ENCODE measurements around the gene CACNA2D3.

The CACNA2D3 gene

DNA sequence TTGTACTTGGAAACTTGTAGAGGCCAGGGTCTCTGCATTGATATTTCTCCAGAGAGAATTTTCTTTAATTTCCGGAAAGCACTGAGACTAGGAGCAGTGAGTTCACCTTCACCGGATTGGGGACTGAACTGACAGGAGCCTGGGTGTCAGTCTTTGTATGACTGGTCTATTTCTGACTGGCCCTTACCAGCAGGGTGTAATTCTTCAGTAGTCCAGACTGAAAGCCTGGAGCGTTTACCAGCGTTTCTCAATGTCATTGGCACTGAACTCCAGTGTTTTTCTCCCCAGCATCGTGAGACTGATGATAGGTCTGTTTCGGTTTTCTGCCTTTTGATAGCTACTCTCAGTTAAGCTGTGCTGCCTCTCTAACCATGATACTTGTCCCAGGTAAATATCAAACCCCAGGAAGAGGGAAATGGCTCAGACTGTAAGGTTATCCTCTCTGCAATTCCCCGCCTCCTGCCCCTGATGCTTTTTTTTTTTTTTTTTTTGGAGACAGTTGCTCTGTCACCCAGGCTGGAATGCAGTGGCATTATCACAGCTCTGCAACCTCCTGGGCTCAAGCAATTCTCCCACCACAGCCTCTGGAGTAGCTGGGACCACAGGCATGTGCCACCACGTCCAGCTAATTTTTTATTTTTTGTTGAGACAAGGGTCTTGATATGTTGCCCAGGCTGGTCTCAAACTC is 103.6 kb downstream of the CACNA2D3 start:
- no peak for DNase-seq

DNA sequence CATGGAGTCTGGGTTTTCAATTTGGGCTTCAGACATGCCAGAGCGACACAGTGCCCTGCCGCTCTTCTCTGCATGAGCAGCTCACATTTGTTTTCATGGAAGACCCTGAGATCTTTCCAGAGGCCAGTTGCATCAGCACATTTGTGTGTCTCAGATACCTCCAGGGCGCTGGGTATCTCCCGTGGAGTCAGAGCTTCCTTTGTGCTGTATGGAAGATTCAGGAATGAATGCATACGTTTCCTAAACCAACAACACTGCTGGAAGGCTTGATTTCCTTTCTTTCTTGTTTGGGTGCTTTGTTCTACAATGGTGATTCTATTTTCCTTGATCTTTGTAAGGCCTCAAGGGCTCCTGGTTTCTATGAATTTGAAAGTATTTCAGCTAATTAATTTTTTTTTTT is 106.5 kb downstream of the CACNA2D3 start:
- no peak for DNase-seq

DNA sequence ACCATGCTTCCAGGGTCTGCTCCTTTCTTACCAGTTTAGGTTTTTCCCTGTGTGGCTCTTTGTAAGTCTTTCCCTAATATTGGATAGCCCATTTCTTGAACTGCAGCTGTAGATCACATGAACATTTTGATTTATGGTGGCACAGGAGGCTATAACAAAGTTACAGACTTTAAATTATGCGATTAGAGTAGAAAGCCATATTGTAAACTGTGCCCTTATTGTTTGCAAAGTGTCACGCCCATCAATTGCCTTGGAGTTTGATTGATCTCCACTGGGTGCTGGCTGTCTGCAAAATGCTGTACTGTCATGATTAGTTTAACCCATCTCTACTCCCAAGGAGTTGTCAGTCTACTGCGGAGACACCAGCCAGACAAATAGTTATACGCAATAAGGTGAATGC is 110.3 kb downstream of the CACNA2D3 start:
- DNase-seq: no peak

DNA sequence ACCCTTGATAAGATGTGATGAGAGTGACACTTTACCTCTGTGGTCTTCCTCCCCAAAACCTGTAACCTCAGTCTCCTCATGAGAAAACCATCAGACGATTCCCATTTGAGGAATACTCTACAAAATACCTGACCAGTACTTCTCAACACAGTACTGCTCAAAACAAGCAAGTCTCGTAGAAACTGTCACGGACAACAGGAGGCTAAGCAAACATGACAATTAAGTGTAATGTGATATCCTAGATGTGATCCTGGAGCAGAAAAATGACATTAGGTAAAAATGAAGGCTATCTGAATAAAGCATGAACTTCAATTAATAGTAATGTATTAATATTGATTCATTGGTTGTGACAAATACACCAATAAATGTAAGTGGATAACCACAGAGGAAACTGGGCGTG is 113.6 kb downstream of the CACNA2D3 start:
- DNase-seq: no peak

DNA sequence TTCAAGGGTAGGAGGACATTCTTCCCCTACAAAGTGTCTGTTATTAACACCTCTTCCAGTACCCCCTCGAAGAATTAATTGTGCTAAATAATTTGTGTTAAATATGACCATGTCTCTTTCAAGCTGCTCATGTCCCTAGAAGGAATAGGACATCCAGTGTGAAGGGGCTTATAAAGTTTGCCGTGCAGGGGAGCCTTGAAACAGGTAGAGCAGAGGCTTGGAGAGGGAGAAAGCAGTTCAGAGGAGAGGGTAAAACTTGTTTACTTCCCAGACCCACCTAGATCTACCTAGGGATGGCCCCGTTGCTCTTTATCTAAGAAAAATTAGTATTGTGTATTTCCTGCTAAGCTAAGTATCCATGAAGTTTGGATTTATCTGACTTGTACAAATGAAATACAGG is 114.8 kb downstream of the CACNA2D3 start:
- no peak for DNase-seq

DNA sequence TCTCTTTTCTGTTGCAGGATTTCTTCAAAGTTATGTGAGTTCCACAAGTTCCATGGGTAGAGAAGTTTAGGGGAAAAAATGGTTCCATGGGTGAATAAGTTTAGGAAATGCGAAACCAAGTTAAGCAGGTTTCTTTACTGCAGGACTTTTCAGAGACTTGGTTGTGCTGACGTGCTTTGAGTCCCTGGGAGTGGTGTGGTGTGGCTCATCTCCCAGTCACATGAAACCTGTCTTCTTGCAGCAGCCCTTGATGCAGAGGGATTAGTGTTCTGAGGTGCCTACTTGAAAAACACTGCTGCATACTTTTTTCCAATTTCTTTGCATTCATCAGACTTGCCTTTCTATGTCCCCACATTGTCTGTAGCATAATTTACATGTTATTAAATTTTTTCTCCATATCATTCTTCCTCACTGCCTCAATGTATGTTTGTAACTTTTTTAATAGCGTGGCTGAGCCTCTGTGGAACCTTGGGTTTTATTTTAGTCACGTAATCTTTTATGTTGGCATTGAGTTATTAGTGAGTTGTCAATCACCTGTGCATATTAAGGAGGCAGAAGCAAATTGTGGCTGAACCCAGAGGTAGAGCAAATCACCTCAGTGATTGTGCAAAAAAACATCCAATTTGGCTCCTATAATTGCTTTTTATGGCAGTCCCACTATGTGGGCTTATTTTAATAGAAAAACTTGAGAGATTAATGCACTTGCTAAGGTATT is 115.6 kb downstream of the CACNA2D3 start:
- no peak for DNase-seq

DNA sequence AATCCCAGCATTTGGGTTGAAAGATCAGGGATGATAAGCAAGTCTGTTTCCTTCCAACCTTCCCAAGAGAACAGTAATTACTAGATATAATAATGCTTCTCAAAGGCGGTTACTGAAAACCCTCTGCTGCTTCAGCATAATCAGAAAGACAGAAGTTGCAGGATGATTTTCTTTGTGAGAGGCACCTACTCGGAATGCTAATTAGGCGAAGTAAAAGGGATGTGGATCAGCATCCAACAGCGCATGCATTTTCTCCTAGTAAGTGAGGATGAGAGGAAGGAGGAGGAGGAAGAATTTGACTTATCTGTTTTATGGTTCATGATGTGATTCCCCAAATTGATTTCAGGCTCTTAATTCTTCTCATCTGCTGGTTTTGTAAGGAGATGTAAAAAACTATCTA is 118.0 kb downstream of the CACNA2D3 start:
- DNase-seq: no peak

DNA sequence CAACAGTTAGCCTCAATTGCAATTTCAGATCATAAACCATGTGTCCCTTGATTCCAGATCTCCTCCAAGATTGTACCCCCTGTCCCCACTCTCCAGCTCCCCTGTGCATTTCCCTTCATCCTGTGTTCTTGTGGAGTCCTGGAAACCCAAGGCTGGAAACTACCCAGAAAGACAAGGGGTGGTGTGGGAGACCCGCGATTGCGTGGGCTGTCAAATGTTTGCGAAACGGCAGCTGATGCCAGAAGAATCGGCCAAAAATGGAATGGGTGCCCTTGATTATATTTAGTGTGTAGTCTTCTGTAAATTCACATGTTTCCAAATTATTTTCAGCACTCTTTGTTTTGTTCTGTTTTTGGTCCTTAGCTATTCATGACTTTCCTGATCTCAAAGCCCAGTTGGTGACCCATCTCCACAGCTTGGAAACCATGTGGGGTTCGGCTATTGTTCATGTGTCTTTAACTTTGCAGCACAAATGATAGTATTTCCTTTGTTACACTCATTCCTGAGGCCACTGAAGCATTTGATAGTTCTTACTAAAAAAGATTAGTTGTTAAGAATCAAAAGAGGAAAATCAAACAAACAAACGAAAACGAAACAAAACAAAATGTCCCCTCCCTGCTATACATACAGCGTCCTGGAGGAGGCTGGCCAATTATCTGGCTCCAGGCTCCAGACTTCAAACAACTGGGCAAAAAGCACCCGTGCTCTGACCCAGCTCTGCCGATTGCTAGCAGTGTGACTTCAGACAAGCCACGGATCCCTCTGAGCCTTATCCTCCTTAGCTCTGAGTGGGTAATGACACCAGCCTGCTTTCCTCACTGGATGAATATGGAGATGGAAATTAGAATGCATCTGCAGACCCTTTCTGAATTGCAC is 120.9 kb downstream of the CACNA2D3 start:
- no peak for DNase-seq

DNA sequence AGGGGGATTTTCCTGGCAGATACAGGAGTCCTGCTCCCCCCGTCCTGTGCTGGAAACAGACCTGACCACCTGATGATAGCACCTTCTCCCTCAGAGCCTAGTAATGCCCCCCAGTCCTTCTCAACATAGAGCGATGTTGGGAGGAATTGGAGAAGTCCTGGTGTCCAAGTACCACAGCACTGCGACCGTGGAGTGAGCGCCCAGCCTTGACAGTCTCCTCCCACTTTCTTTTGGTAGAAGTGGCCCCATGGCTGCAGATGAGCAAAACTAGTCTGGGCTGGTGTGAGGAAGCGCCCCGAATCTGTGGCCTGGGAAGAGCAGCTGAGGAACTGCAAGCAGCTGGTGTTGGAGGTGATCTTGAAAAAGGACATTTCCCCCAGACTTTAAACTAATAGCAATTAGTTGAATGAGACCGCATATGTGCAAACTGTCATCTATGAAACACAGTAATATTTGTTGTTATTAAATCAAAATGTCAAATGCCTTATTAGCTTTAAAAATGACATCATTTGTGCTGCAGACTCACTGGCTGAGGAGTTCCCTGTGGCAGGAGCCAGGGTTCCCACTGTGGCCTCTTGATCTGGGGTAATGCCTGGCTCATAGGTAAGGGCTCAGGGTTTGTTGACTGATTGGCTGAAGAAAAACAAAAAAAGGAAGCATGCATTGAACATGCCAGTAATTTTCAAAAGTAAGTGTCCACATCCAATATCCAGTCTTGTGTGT is 121.8 kb downstream of the CACNA2D3 start:
- DNase-seq: no peak

DNA sequence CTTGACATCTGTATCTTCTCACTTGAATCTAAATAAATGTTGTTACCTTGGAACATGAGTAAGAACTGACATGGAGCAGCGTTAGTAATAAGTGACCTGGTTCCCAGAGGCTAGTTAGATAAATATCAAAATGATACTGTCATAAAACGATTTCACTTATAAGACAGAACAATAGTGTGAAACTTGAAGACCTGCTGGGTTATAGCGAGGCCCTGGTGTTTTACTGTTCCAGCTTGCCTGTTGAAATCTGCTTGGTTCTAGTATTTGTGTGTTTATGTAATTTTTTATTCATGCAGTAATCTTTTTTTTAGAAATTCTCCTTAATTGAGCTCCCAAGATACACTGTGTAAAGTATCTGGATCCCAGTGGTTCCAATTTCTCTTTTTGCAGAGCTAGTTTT is 129.4 kb downstream of the CACNA2D3 start:
- no peak for DNase-seq

DNA sequence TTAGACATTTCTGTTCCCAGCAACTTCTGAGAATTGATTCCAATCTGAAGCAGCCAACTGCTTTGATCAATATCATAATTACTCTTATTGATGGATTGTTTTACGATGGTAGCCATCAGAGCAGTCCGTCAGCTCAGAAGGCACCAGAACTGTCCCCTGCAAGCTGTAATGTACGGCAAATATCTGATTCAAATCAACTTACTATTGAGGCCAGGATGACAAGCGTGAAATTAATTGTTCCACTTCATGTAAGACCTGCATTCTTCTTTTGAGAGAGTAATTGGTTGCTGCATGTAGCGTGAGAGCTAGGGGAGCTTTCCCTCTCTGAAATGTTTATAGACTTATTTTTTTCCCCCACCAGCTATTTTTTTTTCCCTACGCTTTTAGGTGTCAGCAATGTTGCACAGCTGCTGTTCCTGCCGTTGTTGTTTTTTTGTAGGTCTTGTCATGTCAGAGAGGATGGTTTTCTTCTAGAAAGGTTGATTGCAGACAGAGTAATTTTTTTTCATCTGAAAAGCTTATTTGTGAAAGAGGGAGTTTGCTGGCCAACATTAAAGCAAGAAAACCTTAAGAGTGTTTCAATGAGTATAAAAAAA is 134.9 kb downstream of the CACNA2D3 start:
- DNase-seq: no peak

DNA sequence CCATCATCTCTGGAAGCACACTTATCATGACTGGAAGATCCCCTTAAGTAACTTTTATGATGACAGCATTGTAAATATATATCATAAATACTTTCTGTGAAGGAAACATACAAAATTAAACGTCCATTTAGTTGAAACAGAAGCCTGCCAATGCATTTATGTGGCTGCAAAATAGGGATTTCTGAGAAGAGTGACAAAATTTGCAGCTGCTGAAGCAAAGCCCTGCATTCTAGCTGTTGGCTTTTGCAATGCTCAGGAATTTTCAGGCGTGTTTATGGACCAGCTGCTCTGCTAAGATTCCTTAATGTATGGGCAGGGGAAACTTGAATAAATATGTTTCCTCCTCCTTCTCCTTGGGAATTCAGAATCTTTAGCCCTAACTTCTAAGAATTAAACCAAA is 137.3 kb downstream of the CACNA2D3 start:
- no peak for DNase-seq

DNA sequence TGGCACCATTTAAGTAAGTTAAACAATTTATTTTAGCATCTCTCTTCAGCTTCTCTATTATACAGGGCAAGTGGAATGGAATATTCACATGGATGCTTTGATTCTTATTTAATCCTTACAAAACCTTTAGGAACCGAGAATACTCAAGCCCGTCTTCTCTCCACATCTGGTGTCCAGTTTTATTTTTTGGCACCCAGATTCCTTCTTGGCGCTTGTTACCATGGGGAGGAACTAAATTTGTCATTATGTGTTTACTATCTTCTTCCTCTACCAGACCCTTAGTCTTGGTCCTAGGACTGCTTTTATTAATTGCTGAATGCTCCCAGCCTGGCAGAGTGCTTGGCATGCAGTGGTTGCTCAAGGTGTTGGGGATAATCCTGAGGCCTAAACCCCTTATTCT is 138.8 kb downstream of the CACNA2D3 start:
- DNase-seq: no peak

DNA sequence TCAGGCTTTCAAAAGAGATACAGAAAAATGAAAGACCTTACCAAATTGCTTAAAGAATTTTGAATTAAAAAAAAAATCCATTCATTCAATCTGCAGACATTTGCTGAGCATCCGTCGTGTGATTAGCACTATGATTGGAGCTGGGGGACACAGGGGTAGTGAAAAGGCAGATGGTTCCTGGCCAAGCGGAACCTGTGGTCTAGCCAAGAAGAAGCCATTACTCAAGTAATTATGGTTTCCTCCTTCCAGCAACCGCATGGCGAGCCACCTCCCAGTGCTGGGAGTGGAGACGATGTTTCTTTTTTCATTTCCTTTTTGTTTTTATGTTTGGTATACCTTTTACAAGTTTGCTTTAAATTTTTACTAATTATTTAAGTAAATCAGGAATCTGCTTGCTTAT is 140.2 kb downstream of the CACNA2D3 start:
- no peak for DNase-seq

DNA sequence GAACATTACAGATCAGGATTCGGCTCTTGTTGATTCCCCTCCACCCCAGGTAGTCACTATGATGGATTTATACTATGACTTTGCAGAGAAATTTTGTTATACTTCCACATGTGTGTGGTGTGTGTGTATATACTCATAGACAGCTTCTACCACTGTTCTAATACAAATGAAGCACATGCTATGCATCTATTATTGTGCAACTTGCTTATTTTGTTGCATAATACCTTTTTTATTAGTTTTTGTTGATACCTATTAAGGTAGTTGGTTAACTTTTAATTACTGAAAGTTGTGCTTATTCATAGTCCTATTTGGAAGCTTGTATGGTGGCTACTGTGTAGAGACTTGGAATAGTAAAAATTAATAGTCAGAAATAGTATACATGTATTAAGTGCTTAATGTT is 140.6 kb downstream of the CACNA2D3 start:
- no peak for DNase-seq

DNA sequence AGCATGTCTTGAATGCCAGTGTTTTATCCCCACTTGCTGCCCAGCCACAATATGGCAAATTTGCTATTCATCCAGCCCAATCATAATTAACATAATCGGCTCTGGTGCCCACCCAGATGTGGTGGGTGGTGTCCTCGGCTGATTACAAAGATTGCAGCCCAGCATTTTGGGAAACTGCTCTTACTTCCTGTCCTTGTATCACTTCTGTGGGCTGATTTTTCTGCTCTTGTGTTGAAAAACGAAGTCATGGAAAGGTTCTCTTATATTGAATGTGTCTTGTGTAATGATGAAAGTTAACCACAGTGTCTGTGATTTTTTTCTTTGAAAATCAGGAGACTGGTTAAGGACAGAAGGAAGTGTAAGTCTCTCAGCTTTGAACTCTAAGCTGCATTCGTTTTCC is 141.7 kb downstream of the CACNA2D3 start:
- DNase-seq: no peak

DNA sequence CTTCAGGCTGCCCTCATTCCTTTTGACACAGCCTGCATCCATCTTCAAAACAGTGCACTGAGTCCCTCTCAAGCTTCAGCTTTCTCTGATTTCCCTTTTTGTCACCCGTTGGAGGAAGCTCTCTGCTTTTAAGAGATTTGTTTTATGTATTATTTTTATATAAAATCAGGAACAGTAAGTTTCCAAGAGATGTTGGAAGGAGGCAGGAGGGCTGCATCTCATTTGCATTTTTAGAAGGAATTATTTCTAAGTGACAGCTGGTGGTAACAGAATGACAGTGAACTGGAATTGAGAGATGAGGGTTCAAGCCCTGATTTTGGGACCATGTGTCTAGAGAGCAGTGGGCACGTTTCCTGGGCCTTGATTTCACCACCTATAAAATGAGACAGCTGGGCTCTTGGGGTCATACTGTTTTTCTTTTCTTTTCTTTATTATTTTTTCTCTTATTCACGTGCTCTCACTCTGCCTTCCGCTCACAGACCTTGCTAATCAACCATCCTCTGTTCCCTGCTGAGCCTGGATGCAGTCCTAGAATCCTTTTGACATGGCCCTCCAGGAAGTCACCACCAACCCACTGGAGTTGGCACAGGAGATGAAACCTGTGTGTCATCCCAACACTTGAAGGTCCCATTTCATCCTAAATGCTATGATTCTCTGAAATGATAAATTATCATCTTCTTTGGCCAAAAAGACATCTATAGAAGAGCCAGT is 148.6 kb downstream of the CACNA2D3 start:
- no peak for DNase-seq

DNA sequence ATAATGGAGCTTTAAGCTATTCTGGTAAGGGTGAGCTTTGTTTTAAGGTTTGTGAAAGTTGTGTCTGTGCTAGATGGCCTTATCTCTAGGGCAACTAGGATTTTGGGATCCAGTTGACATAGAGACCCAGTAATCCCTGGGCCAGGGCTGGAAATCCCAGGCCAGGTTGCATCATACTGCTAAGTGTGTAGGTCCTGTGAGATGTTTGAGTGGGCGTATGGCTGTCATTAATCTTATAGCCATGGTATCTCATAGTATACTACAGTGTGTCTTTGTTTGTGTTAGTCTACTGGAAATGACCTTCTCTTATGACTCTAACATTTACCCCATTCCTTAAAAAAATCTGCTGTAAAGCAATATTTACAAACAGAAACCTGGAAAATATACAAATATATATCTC is 151.4 kb downstream of the CACNA2D3 start:
- no peak for DNase-seq

DNA sequence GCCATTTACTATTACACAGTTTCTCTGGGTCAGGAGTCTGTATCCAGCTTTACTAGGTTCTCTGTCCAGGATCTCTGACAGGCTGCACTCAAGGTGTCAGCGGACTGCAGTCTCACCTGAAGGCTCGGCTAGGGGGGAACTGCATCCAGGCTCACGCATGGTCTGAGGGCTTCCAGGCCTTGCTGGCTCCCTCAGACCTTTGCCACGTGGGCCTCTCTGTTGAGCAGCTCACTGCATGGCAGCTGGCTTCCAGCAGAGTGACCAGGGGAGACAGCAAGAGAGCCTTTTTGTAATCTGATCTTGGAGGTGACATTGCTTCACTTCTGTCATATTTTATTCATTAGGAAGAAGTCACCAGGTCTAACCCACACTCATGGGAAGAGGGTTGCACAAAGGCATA is 152.3 kb downstream of the CACNA2D3 start:
- DNase-seq: no peak

DNA sequence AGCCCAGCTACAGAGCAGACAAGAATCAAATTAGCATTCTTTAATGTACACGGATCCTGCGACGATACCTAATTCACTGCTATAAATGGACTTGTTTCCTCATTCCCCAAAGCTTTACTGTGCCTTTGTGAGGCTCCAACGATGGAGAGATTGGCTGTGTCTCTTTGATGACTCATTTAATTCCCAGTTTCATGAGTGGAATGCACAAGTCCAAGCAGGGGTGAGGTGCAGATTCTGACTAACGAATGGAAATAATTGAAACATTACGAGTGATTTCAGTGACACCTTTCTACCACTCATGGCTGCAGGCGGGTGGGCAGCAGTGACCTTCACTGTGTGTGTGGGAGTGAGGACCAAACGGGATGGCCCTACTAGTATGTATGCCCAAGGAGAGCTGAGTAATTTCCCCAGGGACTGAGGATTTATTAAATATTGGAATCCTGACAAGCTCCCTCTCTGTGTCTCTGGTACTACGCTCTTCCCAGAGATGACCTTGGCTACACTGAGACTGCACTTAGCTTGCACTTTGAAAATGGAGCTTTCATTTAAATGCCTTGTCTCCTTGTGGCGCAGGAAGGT is 156.7 kb downstream of the CACNA2D3 start:
- no peak for DNase-seq

DNA sequence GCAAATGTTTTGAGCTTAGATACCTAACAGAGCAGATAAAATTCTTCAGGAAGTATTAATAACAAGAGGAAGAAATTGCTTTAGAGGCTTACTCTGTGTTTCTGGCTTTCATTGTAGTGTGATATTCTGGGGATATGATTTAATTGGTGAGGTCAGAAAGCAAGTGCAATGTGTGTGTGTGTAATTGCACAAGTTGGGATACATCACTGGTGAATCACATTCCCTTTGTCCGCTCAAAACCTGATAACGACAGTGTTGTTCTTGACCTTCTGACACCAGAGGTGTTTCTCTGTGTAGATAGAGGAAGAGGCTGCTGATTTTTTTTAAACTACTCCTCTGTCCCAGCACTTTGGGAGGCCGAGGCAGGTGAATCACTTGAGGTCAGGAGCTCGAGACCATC is 161.1 kb downstream of the CACNA2D3 start:
- no peak for DNase-seq

DNA sequence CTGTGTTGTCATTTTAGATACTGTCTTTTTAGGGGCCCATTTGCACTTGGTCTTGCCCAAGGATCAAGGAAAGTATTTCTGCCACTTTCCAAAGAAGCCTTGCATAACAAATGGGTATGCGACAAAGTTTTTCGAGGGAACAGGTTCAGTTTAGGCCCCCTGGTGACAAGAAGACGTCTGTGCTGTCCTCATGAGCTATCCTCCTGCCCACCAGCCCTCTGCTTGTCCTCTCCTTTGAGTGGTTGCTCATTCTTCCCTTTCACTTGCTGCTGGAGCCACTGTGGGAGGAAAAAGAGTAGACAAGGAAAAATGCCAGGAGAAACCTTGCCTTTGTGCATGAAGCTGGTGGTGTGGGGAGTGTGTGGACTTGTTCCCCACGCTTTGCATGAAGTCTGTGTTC is 171.9 kb downstream of the CACNA2D3 start:
- DNase-seq: no peak

Data from kidney glomerular epithelial cell (primary cell).